ENCODE data around the gene RFC1.

DNA sequence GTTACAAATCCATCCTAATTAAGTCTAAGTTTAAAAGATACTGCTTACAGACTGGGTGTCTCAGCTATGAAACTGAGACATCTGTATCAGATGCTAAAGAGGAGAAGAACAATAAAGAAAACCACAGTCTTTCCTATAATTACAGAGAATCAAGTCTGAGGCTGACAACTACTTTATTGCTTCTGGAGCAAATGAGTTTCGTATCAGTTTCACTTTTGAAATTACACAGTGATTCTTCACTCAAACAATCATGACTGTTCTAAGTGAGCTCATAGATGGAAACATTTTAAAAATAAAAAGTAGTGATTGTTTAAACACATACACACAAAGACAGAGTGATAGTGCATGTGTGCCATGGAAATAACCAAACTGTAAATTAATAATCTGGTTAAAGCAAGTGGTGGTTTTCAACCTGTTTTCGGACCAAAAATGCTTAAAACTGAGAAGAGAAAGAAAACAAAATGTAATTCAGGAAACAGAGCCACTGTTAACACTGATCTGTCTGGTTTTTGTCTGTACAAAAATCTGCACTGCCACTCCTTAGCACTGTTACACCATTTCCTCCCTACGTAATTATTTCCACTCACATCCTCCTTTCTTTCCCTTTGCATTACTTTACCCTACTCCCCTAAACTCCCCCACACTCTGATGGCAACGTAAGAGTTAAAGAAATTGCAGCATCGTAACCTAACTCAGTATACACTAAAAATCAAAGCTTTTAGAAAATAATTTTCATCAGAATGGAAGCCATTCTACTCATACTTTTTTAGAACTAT lies 12.5 kb downstream of the RFC1 start:
- TF ChIP-seq, protein P1, sequence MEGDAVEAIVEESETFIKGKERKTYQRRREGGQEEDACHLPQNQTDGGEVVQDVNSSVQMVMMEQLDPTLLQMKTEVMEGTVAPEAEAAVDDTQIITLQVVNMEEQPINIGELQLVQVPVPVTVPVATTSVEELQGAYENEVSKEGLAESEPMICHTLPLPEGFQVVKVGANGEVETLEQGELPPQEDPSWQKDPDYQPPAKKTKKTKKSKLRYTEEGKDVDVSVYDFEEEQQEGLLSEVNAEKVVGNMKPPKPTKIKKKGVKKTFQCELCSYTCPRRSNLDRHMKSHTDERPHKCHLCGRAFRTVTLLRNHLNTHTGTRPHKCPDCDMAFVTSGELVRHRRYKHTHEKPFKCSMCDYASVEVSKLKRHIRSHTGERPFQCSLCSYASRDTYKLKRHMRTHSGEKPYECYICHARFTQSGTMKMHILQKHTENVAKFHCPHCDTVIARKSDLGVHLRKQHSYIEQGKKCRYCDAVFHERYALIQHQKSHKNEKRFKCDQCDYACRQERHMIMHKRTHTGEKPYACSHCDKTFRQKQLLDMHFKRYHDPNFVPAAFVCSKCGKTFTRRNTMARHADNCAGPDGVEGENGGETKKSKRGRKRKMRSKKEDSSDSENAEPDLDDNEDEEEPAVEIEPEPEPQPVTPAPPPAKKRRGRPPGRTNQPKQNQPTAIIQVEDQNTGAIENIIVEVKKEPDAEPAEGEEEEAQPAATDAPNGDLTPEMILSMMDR (IDR thresholded peaks at IDR 0.05; ENCODE audit: poor library complexity) = no peak
- no peak for TF ChIP-seq EZH2 (IDR thresholded peaks at IDR 0.05; ENCODE audit: borderline replicate concordance)
- no peak for TF ChIP-seq EZH2phosphoT487 (IDR thresholded peaks at IDR 0.05; ENCODE audit: low read depth, severe bottlenecking, unreplicated experiment)
